Trophoblast cell (in vitro differentiated cells and primary cell): ENCODE data around the gene MSL3B.

Experiments
- DNase-seq, 2 donors: peaks; one replicate each; pipeline ENCODE4 v3.0.0-alpha.2; 2016
- H2AFZ ChIP-seq: 2 replicates; pipeline ENCODE4 v1.6.1; 2013; ENCODE audit warnings: low read length, moderate library complexity, mild to moderate bottlenecking; ENCODE audit not compliant: insufficient read depth, poor library complexity
- H2AK5ac ChIP-seq: 2 replicates; pipeline ENCODE4 v1.6.1; 2013; ENCODE audit warnings: mild to moderate bottlenecking, low read length
- H2BK120ac ChIP-seq: 2 replicates; pipeline ENCODE4 v1.6.1; 2013; ENCODE audit warnings: low read length, mild to moderate bottlenecking, moderate library complexity; ENCODE audit not compliant: insufficient read depth, poor library complexity
- H2BK12ac ChIP-seq: 2 replicates; pipeline ENCODE4 v1.6.1; 2013; ENCODE audit warnings: mild to moderate bottlenecking, low read length, moderate library complexity
- H2BK5ac ChIP-seq: 2 replicates; pipeline ENCODE4 v1.6.1; 2013; ENCODE audit warnings: low read length, low read depth, moderate library complexity, mild to moderate bottlenecking; ENCODE audit not compliant: poor library complexity
- H3K14ac ChIP-seq: 2 replicates; pipeline ENCODE4 v1.6.1; 2013; ENCODE audit warnings: mild to moderate bottlenecking, low read length
- H3K18ac ChIP-seq: 2 replicates; pipeline ENCODE4 v1.6.1; 2013; ENCODE audit warnings: mild to moderate bottlenecking, low read length
- H3K23ac ChIP-seq: 2 replicates; pipeline ENCODE4 v1.6.1; 2013; ENCODE audit warnings: low read length
- H3K27ac ChIP-seq: 2 replicates; pipeline ENCODE4 v1.5.1; 2013; ENCODE audit warnings: low read depth, mild to moderate bottlenecking, inconsistent platforms, low read length, moderate library complexity
- H3K27me3 ChIP-seq: 2 replicates; pipeline ENCODE4 v1.6.1; 2013; ENCODE audit warnings: inconsistent platforms, mild to moderate bottlenecking, low read length, moderate library complexity; ENCODE audit not compliant: insufficient read depth
- H3K36me3 ChIP-seq, 2 experiments: 1 replicate in 1 of 2; 2 replicates in 1 of 2; pipeline ENCODE4 v1.6.1; 2013; ENCODE audit warnings: low read length in 2 of 2, mild to moderate bottlenecking in 2 of 2, moderate library complexity in 1 of 2; ENCODE audit not compliant: insufficient read depth in 2 of 2, control insufficient read depth in 1 of 2
- H3K4ac ChIP-seq: 2 replicates; pipeline ENCODE4 v1.6.1; 2013; ENCODE audit warnings: low read depth, mild to moderate bottlenecking, low read length, moderate library complexity
- H3K4me1 ChIP-seq, 2 experiments: 1 replicate in 1 of 2; 2 replicates in 1 of 2; pipeline ENCODE4 v1.6.1; 2013; ENCODE audit warnings: low read length in 2 of 2, mild to moderate bottlenecking in 2 of 2, moderate library complexity in 1 of 2; ENCODE audit not compliant: insufficient read depth in 2 of 2, control insufficient read depth in 1 of 2
- H3K4me2 ChIP-seq: 2 replicates; pipeline ENCODE4 v1.6.1; 2013; ENCODE audit warnings: inconsistent platforms, mild to moderate bottlenecking, low read length, moderate library complexity
- H3K4me3 ChIP-seq: 2 replicates; pipeline ENCODE4 v1.5.1; 2013; ENCODE audit warnings: mild to moderate bottlenecking, low read depth, low read length, inconsistent platforms
- H3K79me1 ChIP-seq: one replicate; pipeline ENCODE4 v1.6.1; 2013; ENCODE audit warnings: low read length
- H3K79me2 ChIP-seq: 2 replicates; pipeline ENCODE4 v1.6.1; 2013; ENCODE audit warnings: low read length, mild to moderate bottlenecking; ENCODE audit not compliant: control insufficient read depth, insufficient read depth, poor library complexity
- H3K9ac ChIP-seq: 2 replicates; pipeline ENCODE4 v1.6.1; 2013; ENCODE audit warnings: mild to moderate bottlenecking, low read length
- H3K9me3 ChIP-seq: 2 replicates; pipeline ENCODE4 v1.6.1; 2013; ENCODE audit warnings: low read depth, mild to moderate bottlenecking, control low read depth, inconsistent platforms, low read length; ENCODE audit not compliant: insufficient read depth
- H4K12ac ChIP-seq: 2 replicates; pipeline ENCODE4 v1.6.1; 2013; ENCODE audit warnings: low read depth, mild to moderate bottlenecking, low read length, moderate library complexity
- H4K8ac ChIP-seq: 2 replicates; pipeline ENCODE4 v1.6.1; 2013; ENCODE audit warnings: low read depth, mild to moderate bottlenecking, low read length, moderate library complexity
- H4K91ac ChIP-seq: one replicate; pipeline ENCODE4 v1.6.1; 2013; ENCODE audit warnings: low read depth, mild to moderate bottlenecking, low read length, moderate library complexity
- WGBS: extraction: QIAGEN DNeasy Blood & Tissue Kit; methylation state at CpG from one replicate; pipeline ENCODE4 v1.1.7; 2013; ENCODE audit warnings: missing lambda C conversion rate; ENCODE audit not compliant: insufficient read length, insufficient coverage; ENCODE audit errors: extremely low coverage; 5-methylcytosine and 5-hydroxymethylcytosine counted together

Gene MSL3B

GRCh38 chr2:233857511-233858141, 10.6 kb downstream of the MSL3B start:
- Histone ChIP-seq H3K27me3 (no peaks in the 10 kb centered on the region), H2AFZ (no peak overlapping the region), H3K18ac (no peak overlapping the region), H3K4me1 (peaks cover 2 to 3% of the 10 kb centered on the region in 2 experiments), H4K12ac (no peak overlapping the region), H3K14ac (no peak overlapping the region), H3K79me2 (peaks cover 10% of the 10 kb centered on the region), H3K9me3 (no peaks in the 10 kb centered on the region), H3K4ac (no peak overlapping the region), H3K27ac (no peak overlapping the region), H3K36me3 (no peaks in the 10 kb centered on the region), H4K91ac (no peak overlapping the region), H2BK12ac (no peak overlapping the region), H3K23ac (no peak overlapping the region), H2BK5ac (no peak overlapping the region), H3K79me1 (peaks cover 8% of the 10 kb centered on the region), H2AK5ac (no peak overlapping the region), H4K8ac (no peak overlapping the region), H3K9ac (no peak overlapping the region), H3K4me3 (no peak overlapping the region), H2BK120ac (no peak overlapping the region), H3K4me2 (no peak overlapping the region)
- no CpG with 5 or more reads among the region's 9 CpGs for WGBS
- DNase-seq, result peak; percentile 8 to 50

- WGBS, result no CpG with 5 or more reads among the region's 5 CpGs
Measured at GRCh38 chr2:233856184-233856583, 12.0 kb downstream of the MSL3B start.

GRCh38 chr2:233855345-233855744, 12.8 kb downstream of the MSL3B start:
- DNase-seq, result no peak
- H2AFZ ChIP-seq, result no peak overlapping the region
- peaks cover 8% of the 10 kb centered on the region for H3K79me1 ChIP-seq
- H3K4me2 ChIP-seq, result no peak overlapping the region
- no peak overlapping the region for H3K23ac ChIP-seq
- no peak overlapping the region for H3K18ac ChIP-seq
- H3K36me3 ChIP-seq, result peaks cover 7 to 9% of the 10 kb centered on the region in 2 experiments
- H2BK120ac ChIP-seq, result no peak overlapping the region
- H3K9ac ChIP-seq, result no peak overlapping the region
- H4K8ac ChIP-seq, result peak overlapping the region; percentile 16
- no peak overlapping the region for H2BK12ac ChIP-seq
- H3K4me3 ChIP-seq, result no peak overlapping the region
- WGBS, result no CpG with 5 or more reads among the region's 5 CpGs
- H3K14ac ChIP-seq, result no peak overlapping the region
- H2BK5ac ChIP-seq, result no peak overlapping the region
- no peak overlapping the region for H4K12ac ChIP-seq
- H2AK5ac ChIP-seq, result no peak overlapping the region
- no peak overlapping the region for H3K27ac ChIP-seq
- H3K4ac ChIP-seq, result no peak overlapping the region
- H3K4me1 ChIP-seq, result peaks cover 2 to 3% of the 10 kb centered on the region in 2 experiments
- no peaks in the 10 kb centered on the region for H3K27me3 ChIP-seq
- H4K91ac ChIP-seq, result no peak overlapping the region
- H3K9me3 ChIP-seq, result no peaks in the 10 kb centered on the region
- peaks cover 10% of the 10 kb centered on the region for H3K79me2 ChIP-seq

More at GRCh38 chr2:233856184-233856583, 12.0 kb downstream of the MSL3B start:
- no peak overlapping the region for H3K18ac ChIP-seq
- no peak overlapping the region for H2AK5ac ChIP-seq
- peaks cover 8% of the 10 kb centered on the region for H3K79me1 ChIP-seq
- no peak overlapping the region for H3K4me3 ChIP-seq
- no peak overlapping the region for H4K91ac ChIP-seq
- peaks cover 2 to 3% of the 10 kb centered on the region in 2 experiments for H3K4me1 ChIP-seq
- H3K27ac ChIP-seq, result no peak overlapping the region
- no peak for DNase-seq
- no peak overlapping the region for H2BK120ac ChIP-seq
- H3K79me2 ChIP-seq, result peaks cover 10% of the 10 kb centered on the region
- H2BK5ac ChIP-seq, result no peak overlapping the region
- H4K12ac ChIP-seq, result no peak overlapping the region
- peaks cover 4% of the 10 kb centered on the region in 2 experiments for H3K36me3 ChIP-seq
- no peaks in the 10 kb centered on the region for H3K9me3 ChIP-seq
- H3K14ac ChIP-seq, result no peak overlapping the region
- H3K23ac ChIP-seq, result no peak overlapping the region
- H3K4ac ChIP-seq, result no peak overlapping the region
- no peak overlapping the region for H4K8ac ChIP-seq
- H3K4me2 ChIP-seq, result no peak overlapping the region
- no peak overlapping the region for H3K9ac ChIP-seq
- no peaks in the 10 kb centered on the region for H3K27me3 ChIP-seq
- H2AFZ ChIP-seq, result no peak overlapping the region
- H2BK12ac ChIP-seq, result no peak overlapping the region

GRCh38 chr2:233854241-233854981, 13.8 kb downstream of the MSL3B start, which contains the start of gene HJURP:
Gene HJURP (minus strand): TSS chr2:233854535. CDS start chr2:233854500, 35 bp downstream.
- H3K79me1 ChIP-seq, result peaks cover 8% of the 10 kb centered on the region
- H3K4me1 ChIP-seq, result peaks cover 2 to 3% of the 10 kb centered on the region in 2 experiments
- H3K36me3 ChIP-seq, result peaks cover 14 to 15% of the 10 kb centered on the region in 2 experiments
- peak within 1 kb of the TSS; percentile 89 for H3K4me2 ChIP-seq
- peak within 1 kb of the TSS; percentile 78 for H3K9ac ChIP-seq
- H3K18ac ChIP-seq, result peak within 1 kb of the TSS; percentile 99
- H2AK5ac ChIP-seq, result peak within 1 kb of the TSS; percentile 56
- H3K14ac ChIP-seq, result peak within 1 kb of the TSS; percentile 93
- H4K91ac ChIP-seq, result peak within 1 kb of the TSS; percentile 94
- WGBS, result no CpG with 5 or more reads among the region's 60 CpGs
- peak within 1 kb of the TSS; percentile 98 for H2AFZ ChIP-seq
- H3K9me3 ChIP-seq, result no peaks in the 10 kb centered on the region
- H3K27ac ChIP-seq, result peak within 1 kb of the TSS; percentile 30
- peak within 1 kb of the TSS; percentile 96 for H4K8ac ChIP-seq
- H2BK5ac ChIP-seq, result peak within 1 kb of the TSS; percentile 79
- peak within 1 kb of the TSS; percentile 60 for H2BK120ac ChIP-seq
- peak within 1 kb of the TSS; percentile 98 for H3K4me3 ChIP-seq
- H3K79me2 ChIP-seq, result peaks cover 10% of the 10 kb centered on the region
- H3K4ac ChIP-seq, result peak within 1 kb of the TSS; percentile 94
- no peaks in the 10 kb centered on the region for H3K27me3 ChIP-seq
- no peak within 1 kb of the TSS for H3K23ac ChIP-seq
- peak within 1 kb of the TSS; percentile 77 for H4K12ac ChIP-seq
- DNase-seq, result peak; percentile 91 to 96
- no peak within 1 kb of the TSS for H2BK12ac ChIP-seq
